GM18526 (cell line): ENCODE data around the gene SH3BP4.

ENCODE experiments used
- POLR2A ChIP-seq: IDR thresholded peaks from 3 replicates; pipeline ENCODE4 v1.6.1; 2011; ENCODE audit not compliant: insufficient read length; ENCODE audit errors: extremely low read depth

Gene SH3BP4

GRCh38 chr2:234994438-234995321, 42.9 kb downstream of the SH3BP4 start:
- no peak for TF ChIP-seq POLR2A

DNA sequence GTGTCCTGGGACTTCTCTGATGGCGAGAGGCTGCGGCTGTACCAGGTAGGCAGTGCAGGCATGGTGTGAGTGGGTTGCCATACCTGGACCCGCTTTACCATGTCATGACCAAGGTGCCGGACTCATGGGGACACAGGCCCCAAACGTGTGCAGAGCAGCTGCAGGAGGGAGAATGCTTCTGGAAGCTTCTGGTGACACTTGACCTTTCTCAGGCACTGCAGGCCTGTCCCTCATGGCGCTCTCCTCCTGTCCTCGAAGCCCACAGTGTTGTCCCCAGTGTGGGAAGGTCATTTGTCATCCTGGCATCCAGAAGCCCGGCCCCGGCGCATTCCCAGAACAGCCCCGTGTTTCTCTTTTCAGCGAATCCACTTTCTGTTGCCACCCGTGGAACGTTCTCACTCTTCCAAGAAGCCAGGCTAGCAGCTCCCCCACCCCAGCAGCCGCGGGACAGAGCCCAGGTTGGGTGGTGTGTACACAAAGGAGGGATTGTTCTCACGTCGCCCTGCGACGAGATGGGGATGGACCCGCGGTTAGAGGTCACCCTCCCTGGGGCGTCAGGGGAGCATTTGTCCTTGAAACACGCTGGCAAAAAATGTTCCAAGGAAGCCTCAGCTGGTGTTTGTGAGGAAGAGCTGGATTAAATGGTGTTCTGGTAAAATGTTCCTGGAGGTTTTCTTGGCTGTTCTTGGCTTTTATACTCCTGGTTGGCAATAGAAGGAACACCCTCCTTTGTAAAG, 43.7 kb downstream of the SH3BP4 start:
- TF ChIP-seq POLR2A = no peak

- no peak for TF ChIP-seq POLR2A
These were observed 44.5 kb downstream of the SH3BP4 start for GRCh38 chr2:234996069-234996940.

DNA sequence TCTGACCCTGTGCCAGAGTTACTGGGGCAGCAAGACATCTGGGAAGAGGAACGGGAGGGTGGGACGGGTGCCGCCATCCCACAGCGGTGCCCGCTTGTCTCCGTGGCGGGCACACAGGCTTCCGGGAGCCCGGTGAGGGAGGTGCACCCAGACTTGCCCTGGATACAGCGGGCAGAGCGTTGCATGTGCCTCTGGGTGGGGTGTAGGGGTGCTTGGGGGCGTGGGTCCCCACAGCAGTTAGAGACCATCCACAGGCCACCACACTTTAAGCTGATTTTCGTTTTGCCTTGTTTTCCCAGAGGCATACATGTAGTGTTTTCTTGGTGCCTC, 45.1 kb downstream of the SH3BP4 start:
- no peak for TF ChIP-seq POLR2A

DNA sequence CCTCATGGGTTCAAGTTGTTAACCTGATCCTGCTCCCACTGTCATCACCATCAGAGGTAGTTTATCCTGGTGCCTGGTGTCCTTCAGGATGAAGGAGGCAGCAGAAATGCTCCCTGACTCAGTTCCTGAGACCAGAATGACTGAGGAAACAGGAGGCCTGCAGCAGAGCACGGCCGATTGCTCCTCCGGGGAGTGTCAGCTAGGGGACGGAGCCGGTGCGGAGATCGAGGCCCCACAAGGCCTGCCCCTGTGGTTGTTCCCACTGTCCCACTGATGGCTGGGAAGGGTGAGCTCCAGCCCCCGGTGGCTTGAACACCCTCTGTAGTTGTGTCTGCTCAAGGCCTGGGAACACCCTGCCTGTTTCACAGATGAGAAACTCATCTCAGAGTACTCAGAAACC, 45.6 kb downstream of the SH3BP4 start:
- no peak for TF ChIP-seq POLR2A

GRCh38 chr2:234998404-234999211, 46.8 kb downstream of the SH3BP4 start:
- TF ChIP-seq POLR2A = no peak

GRCh38 chr2:234999740-235000425, 48.1 kb downstream of the SH3BP4 start:
- no peak for TF ChIP-seq POLR2A

DNA sequence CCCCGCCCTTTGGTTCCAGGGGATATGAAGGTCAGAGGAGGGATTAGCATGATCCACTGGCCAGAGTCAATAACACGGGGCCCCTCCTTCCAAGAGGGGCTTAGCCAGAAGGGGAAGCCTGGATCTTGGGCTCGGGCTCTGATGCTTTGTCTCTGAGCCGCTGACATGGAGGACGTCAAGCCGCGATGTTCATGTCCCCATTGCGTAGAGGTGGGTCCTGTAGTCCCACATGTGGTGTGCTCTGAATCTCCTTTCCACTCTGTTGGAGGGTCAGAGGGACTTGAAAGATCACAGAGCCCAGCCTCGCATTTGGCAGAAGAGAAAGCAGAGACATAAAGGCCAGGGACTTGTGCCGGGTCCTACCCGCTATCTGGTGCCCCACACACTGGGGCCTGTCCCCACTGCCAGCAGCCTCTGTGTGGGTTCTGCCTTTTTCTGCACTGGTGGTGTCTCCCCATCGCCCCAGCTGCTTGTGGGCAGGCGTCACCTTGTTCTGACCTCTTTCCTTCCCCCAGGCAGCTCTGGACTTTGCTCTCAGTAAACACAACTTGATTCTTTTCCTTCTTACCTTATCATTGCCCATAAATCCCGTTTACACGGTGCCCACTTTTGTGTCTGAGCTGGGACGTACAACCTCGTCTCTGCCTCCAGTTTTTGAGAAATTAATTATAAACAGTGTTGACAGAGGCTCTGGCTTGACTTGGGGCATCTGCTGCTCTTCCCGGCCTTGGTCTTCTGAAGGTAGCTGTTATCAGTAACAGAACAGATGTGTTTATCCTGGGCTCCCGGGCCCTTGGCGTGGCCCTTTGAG, 48.8 kb downstream of the SH3BP4 start:
- TF ChIP-seq POLR2A = no peak

DNA sequence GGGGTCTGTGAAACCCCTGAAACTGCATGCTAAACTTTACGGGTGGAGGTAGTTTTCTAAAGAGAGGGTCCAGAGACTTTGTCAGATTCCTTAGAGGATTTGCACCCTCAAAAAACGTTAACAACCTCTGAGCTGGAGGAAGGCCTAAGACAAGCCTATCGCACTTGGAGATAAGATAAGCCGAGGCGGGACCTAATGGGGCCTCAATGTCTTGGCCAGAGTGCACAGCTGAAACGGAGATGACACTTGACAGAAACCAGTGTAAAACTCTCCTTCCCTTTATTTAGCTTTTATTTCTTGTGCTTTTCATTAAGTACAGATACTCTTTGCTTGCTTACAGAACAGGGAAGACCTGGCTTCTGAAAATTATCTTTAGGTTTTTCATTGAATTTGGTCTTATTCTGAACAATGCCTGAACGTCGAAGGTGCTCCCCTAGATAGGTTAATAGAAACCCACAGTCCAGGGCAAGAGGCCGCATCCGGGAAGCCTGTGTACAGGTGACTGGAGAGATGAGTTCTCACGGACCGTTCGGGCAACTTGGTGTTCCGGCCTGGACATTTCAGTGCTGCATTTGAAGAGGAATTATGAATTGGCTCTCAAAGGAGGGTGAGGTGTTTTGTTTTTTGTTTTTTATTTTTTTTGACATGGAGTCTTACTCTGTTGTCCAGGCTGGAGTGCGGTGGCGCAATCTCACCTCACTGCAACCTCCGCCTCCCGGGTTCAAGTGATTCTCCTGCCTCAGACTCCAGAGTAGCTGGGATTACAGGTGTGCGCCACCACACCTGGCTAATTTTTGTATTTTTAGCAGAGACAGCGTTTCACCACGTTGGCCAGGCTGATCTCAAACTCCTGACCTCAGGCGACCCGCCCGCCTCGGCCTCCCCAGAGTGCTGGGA, 49.7 kb downstream of the SH3BP4 start:
- no peak for TF ChIP-seq POLR2A

GRCh38 chr2:235002198-235003095, 50.6 kb downstream of the SH3BP4 start:
- no peak for TF ChIP-seq POLR2A

GRCh38 chr2:235003096-235003775, 51.4 kb downstream of the SH3BP4 start:
- TF ChIP-seq POLR2A = no peak
